Astrocyte of the spinal cord (primary cell): Measurements from ENCODE around the gene ADIPOQ.
"Not testable (repeated sequence)": the region's sequence is repeated elsewhere in the genome, so short reads cannot be mapped to it uniquely, and the experiment has no call there.

Experiments
- DNase-seq: peaks from one replicate; pipeline ENCODE4 v3.0.0; 2011; ENCODE audit warnings: low read depth, low spot score
- H3K4me3 ChIP-seq: 2 replicates; pipeline ENCODE4 v1.5.1; 2011; ENCODE audit warnings: low read depth, mild to moderate bottlenecking, low read length, moderate library complexity
- CTCF ChIP-seq: IDR thresholded peaks from 2 replicates; pipeline ENCODE4 v1.5.1; 2012; ENCODE audit warnings: low read depth, mild to moderate bottlenecking, low read length, inconsistent platforms
- in situ Hi-C: cut with HindIII; loops from 2 replicates; pipeline ENCODE4 v1.10.0; 2017; ENCODE audit warnings: low sequenced_read_pairs

Gene ADIPOQ

GRCh38 chr3:186880406-186880805, 37.9 kb downstream of the ADIPOQ start:
- no peak for DNase-seq
- no peak for TF ChIP-seq CTCF
- no peak overlapping the region for H3K4me3 ChIP-seq
- in situ Hi-C loops: no loop called here

- in situ Hi-C loops: no loop called here
- H3K4me3 ChIP-seq: no peak overlapping the region
- TF ChIP-seq CTCF: no peak
- no peak for DNase-seq
Measured at GRCh38 chr3:186882150-186882524, 39.6 kb downstream of the ADIPOQ start.

- peak; percentile 72 for DNase-seq
- H3K4me3 ChIP-seq: no peak overlapping the region
- TF ChIP-seq CTCF: no peak
- in situ Hi-C loops: no loop called here
Measured at GRCh38 chr3:186882881-186883685, 40.6 kb downstream of the ADIPOQ start.

GRCh38 chr3:186883686-186884058, 41.2 kb downstream of the ADIPOQ start:
- no peak overlapping the region for H3K4me3 ChIP-seq
- in situ Hi-C loops: no loop called here
- TF ChIP-seq CTCF: no peak
- DNase-seq: no peak

- DNase-seq, H3K4me3 ChIP-seq, in situ Hi-C loops: not testable (repeated sequence)
Measured at GRCh38 chr3:186884868-186885267, 42.4 kb downstream of the ADIPOQ start.

GRCh38 chr3:186886202-186886981, 43.9 kb downstream of the ADIPOQ start:
- DNase-seq: no peak
- H3K4me3 ChIP-seq: no peak overlapping the region
- TF ChIP-seq CTCF: no peak
- in situ Hi-C loops: no loop called here

- H3K4me3 ChIP-seq, DNase-seq, in situ Hi-C loops: not testable (repeated sequence)
Measured at GRCh38 chr3:186887507-186887938, 45.0 kb downstream of the ADIPOQ start.
